Astrocyte (in vitro differentiated cells and primary cell): ENCODE measurements around the gene CLPX. TPM values are rescaled to one million over a fixed set of nuclear protein-coding genes. Genes with fewer than 3 reads are reported as not detected.

ENCODE experiments used
- DNase-seq: peaks from one replicate; pipeline ENCODE4 v3.0.0-alpha.2; 2010; ENCODE audit warnings: low read depth
- FAIRE-seq: peaks from 2 replicates; lab custom pipeline; 2011; peaks lifted over from hg19 to GRCh38; lab: Jason Lieb, UNC
- H2AFZ ChIP-seq: 2 replicates; pipeline ENCODE4 v1.6.0; 2012; ENCODE audit warnings: low read depth, low read length, inconsistent platforms
- H3K27ac ChIP-seq: 2 replicates; pipeline ENCODE4 v1.5.1; 2011; ENCODE audit warnings: low read depth, low read length, inconsistent platforms
- H3K27me3 ChIP-seq: 2 replicates; pipeline ENCODE4 v1.6.0; 2011; ENCODE audit warnings: low read length, inconsistent platforms; ENCODE audit not compliant: insufficient read depth
- H3K36me3 ChIP-seq: 2 replicates; pipeline ENCODE4 v1.5.1; 2011; ENCODE audit warnings: low read length, inconsistent platforms; ENCODE audit not compliant: insufficient read depth
- H3K4me1 ChIP-seq: 2 replicates; pipeline ENCODE4 v1.5.1; 2011; ENCODE audit warnings: low read length, inconsistent platforms; ENCODE audit not compliant: insufficient read depth
- H3K4me2 ChIP-seq: 2 replicates; pipeline ENCODE4 v1.6.0; 2012; ENCODE audit warnings: low read length, inconsistent platforms
- H3K4me3 ChIP-seq: 2 replicates; pipeline ENCODE4 v1.5.1; 2011; ENCODE audit warnings: low read depth, mild to moderate bottlenecking, low read length, inconsistent platforms; ENCODE audit not compliant: insufficient read depth
- H3K79me2 ChIP-seq: 2 replicates; pipeline ENCODE4 v1.6.0; 2012; ENCODE audit warnings: mild to moderate bottlenecking, low read length, inconsistent platforms; ENCODE audit not compliant: insufficient read depth
- H3K9ac ChIP-seq: 2 replicates; pipeline ENCODE4 v1.6.0; 2012; ENCODE audit warnings: mild to moderate bottlenecking, low read length, inconsistent platforms
- H3K9me3 ChIP-seq: 2 replicates; pipeline ENCODE4 v1.5.1; 2012; ENCODE audit warnings: low read depth, mild to moderate bottlenecking, low read length, inconsistent platforms; ENCODE audit not compliant: insufficient read depth
- H4K20me1 ChIP-seq: 2 replicates; pipeline ENCODE4 v1.6.0; 2012; ENCODE audit warnings: low read length, inconsistent platforms; ENCODE audit not compliant: insufficient read depth
- H3K27ac Mint-ChIP-seq: one replicate; pipeline ENCODE4 v1.8.0; 2021; ENCODE audit warnings: mild to moderate bottlenecking, mixed read lengths; ENCODE audit not compliant: unreplicated experiment
- H3K27me3 Mint-ChIP-seq: one replicate; pipeline ENCODE4 v1.8.0; 2021; ENCODE audit warnings: low read depth, mixed read lengths; ENCODE audit not compliant: unreplicated experiment
- H3K36me3 Mint-ChIP-seq: one replicate; pipeline ENCODE4 v1.8.0; 2021; ENCODE audit warnings: low read depth, mixed read lengths; ENCODE audit not compliant: unreplicated experiment
- H3K4me1 Mint-ChIP-seq: one replicate; pipeline ENCODE4 v1.8.0; 2021; ENCODE audit warnings: low read depth, mixed read lengths; ENCODE audit not compliant: unreplicated experiment
- H3K4me3 Mint-ChIP-seq: one replicate; pipeline ENCODE4 v1.8.0; 2021; ENCODE audit warnings: mild to moderate bottlenecking, moderate library complexity, mixed read lengths; ENCODE audit not compliant: unreplicated experiment
- H3K9me3 Mint-ChIP-seq: one replicate; pipeline ENCODE4 v1.8.0; 2021; ENCODE audit warnings: mild to moderate bottlenecking, mixed read lengths; ENCODE audit not compliant: unreplicated experiment
- EZH2 ChIP-seq: IDR thresholded peaks from 2 replicates; pipeline ENCODE4 v1.6.1; 2012; ENCODE audit warnings: mild to moderate bottlenecking, low read length, inconsistent platforms; ENCODE audit not compliant: insufficient read depth
- total RNA-seq: library from RNA; stranded (reverse); gene quantifications from 2 replicates; pipeline ENCODE4 v1.2.1, GENCODE V29; 2021
- TF ChIP-seq, protein P1 (sequence below): IDR thresholded peaks from 2 replicates; pipeline ENCODE4 v1.5.1; 2011; ENCODE audit warnings: low read depth, mild to moderate bottlenecking, inconsistent platforms, low read length, moderate library complexity; ENCODE audit not compliant: insufficient read depth

CLPX gene
- total RNA-seq, 1 donor from 2014 or later: 45.2 TPM

DNA sequence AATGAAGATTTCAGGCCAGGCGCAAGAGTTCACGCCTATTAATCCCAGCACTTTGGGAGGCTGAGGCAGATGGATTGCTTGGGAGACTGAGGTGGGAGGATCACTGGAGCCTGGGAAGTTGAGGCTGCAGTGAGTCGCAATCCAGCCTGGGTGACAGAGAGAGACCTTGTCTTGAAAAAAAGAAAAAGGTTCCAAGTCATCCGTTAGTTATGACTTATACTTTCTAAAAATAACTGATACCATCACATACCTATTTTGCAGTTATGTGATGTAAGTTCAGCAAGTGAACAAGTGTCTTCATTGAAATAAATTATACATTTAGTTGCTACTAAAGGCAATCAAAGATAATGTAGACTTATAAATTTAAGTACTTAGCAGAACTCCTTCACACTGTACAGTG lies 22.1 kb downstream of the CLPX start:
- DNase-seq (no peak), FAIRE-seq (no peak)
- no peak overlapping the region for H3K9ac ChIP-seq
- no peak for TF ChIP-seq EZH2
- TF ChIP-seq, protein P1, sequence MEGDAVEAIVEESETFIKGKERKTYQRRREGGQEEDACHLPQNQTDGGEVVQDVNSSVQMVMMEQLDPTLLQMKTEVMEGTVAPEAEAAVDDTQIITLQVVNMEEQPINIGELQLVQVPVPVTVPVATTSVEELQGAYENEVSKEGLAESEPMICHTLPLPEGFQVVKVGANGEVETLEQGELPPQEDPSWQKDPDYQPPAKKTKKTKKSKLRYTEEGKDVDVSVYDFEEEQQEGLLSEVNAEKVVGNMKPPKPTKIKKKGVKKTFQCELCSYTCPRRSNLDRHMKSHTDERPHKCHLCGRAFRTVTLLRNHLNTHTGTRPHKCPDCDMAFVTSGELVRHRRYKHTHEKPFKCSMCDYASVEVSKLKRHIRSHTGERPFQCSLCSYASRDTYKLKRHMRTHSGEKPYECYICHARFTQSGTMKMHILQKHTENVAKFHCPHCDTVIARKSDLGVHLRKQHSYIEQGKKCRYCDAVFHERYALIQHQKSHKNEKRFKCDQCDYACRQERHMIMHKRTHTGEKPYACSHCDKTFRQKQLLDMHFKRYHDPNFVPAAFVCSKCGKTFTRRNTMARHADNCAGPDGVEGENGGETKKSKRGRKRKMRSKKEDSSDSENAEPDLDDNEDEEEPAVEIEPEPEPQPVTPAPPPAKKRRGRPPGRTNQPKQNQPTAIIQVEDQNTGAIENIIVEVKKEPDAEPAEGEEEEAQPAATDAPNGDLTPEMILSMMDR: no peak
- H3K27ac ChIP-seq: no peak overlapping the region
- no peaks in the 10 kb centered on the region for H3K9me3 Mint-ChIP-seq
- peaks cover 4% of the 10 kb centered on the region for H3K4me1 Mint-ChIP-seq
- H3K36me3 ChIP-seq: peaks cover 24% of the 10 kb centered on the region
- H3K27me3 Mint-ChIP-seq: no peaks in the 10 kb centered on the region
- no peak overlapping the region for H3K27ac Mint-ChIP-seq
- peaks cover 16% of the 10 kb centered on the region for H4K20me1 ChIP-seq
- H3K4me3 Mint-ChIP-seq: no peak overlapping the region
- H2AFZ ChIP-seq: no peak overlapping the region
- peaks cover 15% of the 10 kb centered on the region for H3K79me2 ChIP-seq
- no peaks in the 10 kb centered on the region for H3K4me1 ChIP-seq
- H3K36me3 Mint-ChIP-seq: no peaks in the 10 kb centered on the region
- H3K27me3 ChIP-seq: no peaks in the 10 kb centered on the region
- no peaks in the 10 kb centered on the region for H3K9me3 ChIP-seq
- H3K4me3 ChIP-seq: no peak overlapping the region
- no peak overlapping the region for H3K4me2 ChIP-seq

DNA sequence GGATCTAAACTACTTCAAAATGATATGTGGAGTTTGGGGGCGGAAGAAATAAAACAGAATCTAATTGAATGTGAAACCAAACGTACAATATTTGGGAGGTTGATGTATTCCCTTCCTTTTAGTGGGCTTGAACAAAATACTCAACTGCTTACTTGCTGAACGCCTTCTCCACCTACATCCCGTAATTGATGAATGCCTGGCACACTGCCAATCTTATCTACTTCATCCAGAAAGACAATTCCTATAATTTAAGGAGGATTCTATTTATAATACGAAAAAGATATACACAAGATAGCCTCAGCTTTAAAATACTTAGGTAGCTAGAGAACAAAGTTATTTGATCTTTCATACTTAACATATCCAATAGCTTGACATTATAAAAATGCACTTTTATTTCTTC lies 28.4 kb downstream of the CLPX start:
- Histone ChIP-seq H3K9ac (no peak overlapping the region), H3K4me1 (no peaks in the 10 kb centered on the region), H4K20me1 (peaks cover 4% of the 10 kb centered on the region), H3K27ac (no peak overlapping the region), H3K36me3 (peaks cover 45% of the 10 kb centered on the region), H2AFZ (no peak overlapping the region), H3K4me2 (no peak overlapping the region), H3K79me2 (peaks cover under 1% of the 10 kb centered on the region), H3K27me3 (no peaks in the 10 kb centered on the region), H3K4me3 (no peak overlapping the region), H3K9me3 (no peaks in the 10 kb centered on the region)
- no peaks in the 10 kb centered on the region for H3K9me3 Mint-ChIP-seq
- no peak overlapping the region for H3K4me3 Mint-ChIP-seq
- H3K27me3 Mint-ChIP-seq: no peaks in the 10 kb centered on the region
- no peak for FAIRE-seq
- DNase-seq: no peak
- no peak overlapping the region for H3K27ac Mint-ChIP-seq
- peaks cover 6% of the 10 kb centered on the region for H3K36me3 Mint-ChIP-seq
- H3K4me1 Mint-ChIP-seq: no peaks in the 10 kb centered on the region
- TF ChIP-seq EZH2: no peak

DNA sequence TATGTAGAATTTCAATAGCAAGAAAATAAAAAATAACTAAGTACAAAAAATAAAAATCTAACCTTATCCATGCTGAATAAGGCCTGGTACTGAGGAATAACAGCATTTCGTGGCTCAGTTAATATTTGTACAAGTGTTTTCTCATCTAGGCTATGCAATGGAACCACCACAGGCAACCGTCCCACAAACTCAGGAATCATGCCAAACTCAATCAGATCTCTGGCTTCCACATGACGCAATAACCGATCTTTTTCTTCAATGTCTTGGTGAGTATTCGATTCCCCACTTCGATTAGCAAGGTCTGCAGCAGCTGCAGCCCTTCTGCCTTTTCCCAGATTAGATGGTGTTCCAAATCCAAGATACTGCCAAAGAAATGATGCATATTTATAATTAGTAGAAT lies 30.4 kb downstream of the CLPX start:
- Histone ChIP-seq H3K27me3 (no peaks in the 10 kb centered on the region), H3K9me3 (no peaks in the 10 kb centered on the region), H2AFZ (no peak overlapping the region), H3K4me3 (no peak overlapping the region), H4K20me1 (no peaks in the 10 kb centered on the region), H3K79me2 (no peaks in the 10 kb centered on the region), H3K9ac (no peak overlapping the region), H3K4me2 (no peak overlapping the region), H3K36me3 (peaks cover 47% of the 10 kb centered on the region), H3K27ac (no peak overlapping the region), H3K4me1 (no peaks in the 10 kb centered on the region)
- no peak overlapping the region for H3K27ac Mint-ChIP-seq
- no peak for TF ChIP-seq EZH2
- TF ChIP-seq, protein P1: no peak
- FAIRE-seq (no peak), DNase-seq (no peak)
- H3K36me3 Mint-ChIP-seq: peaks cover 6% of the 10 kb centered on the region
- H3K27me3 Mint-ChIP-seq: no peaks in the 10 kb centered on the region
- no peaks in the 10 kb centered on the region for H3K4me1 Mint-ChIP-seq
- H3K4me3 Mint-ChIP-seq: no peak overlapping the region
- no peaks in the 10 kb centered on the region for H3K9me3 Mint-ChIP-seq
